K562 (cell line): ENCODE data around the gene ANKRD6. TPM values are rescaled to one million over a fixed set of nuclear protein-coding genes. Genes with fewer than 3 reads are reported as not detected.

Experiments
- HSF4 ChIP-seq: fragments of 250-450 bp; sonication (Bioruptor Pico); IDR thresholded peaks from 2 replicates; pipeline ENCODE4 v2.1.2; 2022; ENCODE audit warnings: mild to moderate bottlenecking, moderate library complexity, borderline replicate concordance
- MYC ChIP-seq, 2 experiments: fragments of 250-450 bp in 1 of 2; sonication (Bioruptor Pico) in 1 of 2; IDR thresholded peaks; 2 replicates each; pipeline versions ENCODE4 v1.5.1 to v1.6.1; 2012 to 2021; ENCODE audit warnings: low read depth in 2 of 2, borderline replicate concordance in 1 of 2, improper control_type of control experiment in 1 of 2, low read length in 1 of 2, mild to moderate bottlenecking in 1 of 2, moderate library complexity in 1 of 2
- NFE2 ChIP-seq: IDR thresholded peaks from 2 replicates; pipeline ENCODE4 v1.6.1; 2014; ENCODE audit warnings: antibody characterized with exemption, low read depth
- RCOR1 ChIP-seq, 2 experiments: IDR thresholded peaks; 2 replicates each; pipeline ENCODE4 v1.6.1; 2012; ENCODE audit warnings: low read depth in 2 of 2, low read length in 2 of 2, borderline replicate concordance in 1 of 2, improper control_type of control experiment in 1 of 2
- ZBTB8A ChIP-seq: fragments of 450-650 bp; IDR thresholded peaks from 2 replicates; pipeline ENCODE4 v1.6.1; 2018; ENCODE audit warnings: mild to moderate bottlenecking, moderate library complexity; ENCODE audit not compliant: partially characterized antibody
- polyA plus RNA-seq, 8 experiments: library from polyadenylated mRNA; depleted of rRNA in 4 of 8; stranded (reverse) in 5 of 8; unstranded in 3 of 8; fragments of >200 nt; fragmentation: Nextera tagmentation in 2 of 8; fragmentation: Illumina TruSeq in 1 of 8; extraction: Ambion mirVana in 2 of 8; extraction: Trizol in 1 of 8; gene quantifications; 2 replicates each; pipeline versions ENCODE4 v1.2.1 to v1.2.3, GENCODE V29; 2011 to 2014; ENCODE audit warnings: inconsistent platforms in 1 of 8, missing spikeins in 1 of 8
- total RNA-seq, 7 experiments: library from RNA; depleted of rRNA in 6 of 7; stranded (reverse); fragments of >200 nt in 6 of 7; fragmentation: Illumina TruSeq in 2 of 7; extraction: Trizol in 2 of 7; gene quantifications; 2 replicates each; pipeline versions ENCODE4 v1.2.1 to v1.2.3, GENCODE V29; 2011 to 2021; ENCODE audit warnings: low replicate concordance in 1 of 7
- TF ChIP-seq, protein P1 (sequence below), 2 experiments: fragments of 450-650 bp in 1 of 2; sonication (generic) in 1 of 2; formaldehyde crosslinking in 1 of 2; IDR thresholded peaks; 2 replicates each; pipeline versions ENCODE4 v1.7.1 to v1.9.0; 2016 to 2022; ENCODE audit warnings: inconsistent platforms in 1 of 2, mild to moderate bottlenecking in 1 of 2, missing genetic modification reagents in 1 of 2

The ANKRD6 gene
- total and polyA plus RNA-seq, 9 of the 15 experiments (the other 6 are each of a cell fraction or from before 2014, with no cell fraction given) = 0.04 to 0.22 (median 0.08) TPM; not detected in 4

DNA sequence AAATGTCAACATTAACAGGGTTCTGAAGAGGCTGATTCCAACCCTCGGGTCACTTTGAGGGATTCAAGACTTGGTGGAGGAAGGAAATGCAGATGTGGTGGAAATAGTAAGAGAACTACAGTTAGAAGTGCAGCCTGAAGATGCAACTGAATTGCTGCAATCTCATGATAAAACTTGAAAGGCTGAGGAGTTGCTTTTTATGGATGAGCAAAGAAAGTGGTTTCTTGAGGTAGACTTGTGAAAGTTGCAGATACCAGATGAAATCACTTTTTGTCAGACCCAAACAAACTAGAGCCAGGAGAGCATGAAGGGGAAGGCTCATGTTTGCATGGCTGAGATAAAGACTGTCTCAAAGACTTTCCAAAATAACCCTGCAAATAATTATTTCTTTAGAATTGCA lies 16.2 kb downstream of the ANKRD6 start (continued):
- TF ChIP-seq, protein P1, sequence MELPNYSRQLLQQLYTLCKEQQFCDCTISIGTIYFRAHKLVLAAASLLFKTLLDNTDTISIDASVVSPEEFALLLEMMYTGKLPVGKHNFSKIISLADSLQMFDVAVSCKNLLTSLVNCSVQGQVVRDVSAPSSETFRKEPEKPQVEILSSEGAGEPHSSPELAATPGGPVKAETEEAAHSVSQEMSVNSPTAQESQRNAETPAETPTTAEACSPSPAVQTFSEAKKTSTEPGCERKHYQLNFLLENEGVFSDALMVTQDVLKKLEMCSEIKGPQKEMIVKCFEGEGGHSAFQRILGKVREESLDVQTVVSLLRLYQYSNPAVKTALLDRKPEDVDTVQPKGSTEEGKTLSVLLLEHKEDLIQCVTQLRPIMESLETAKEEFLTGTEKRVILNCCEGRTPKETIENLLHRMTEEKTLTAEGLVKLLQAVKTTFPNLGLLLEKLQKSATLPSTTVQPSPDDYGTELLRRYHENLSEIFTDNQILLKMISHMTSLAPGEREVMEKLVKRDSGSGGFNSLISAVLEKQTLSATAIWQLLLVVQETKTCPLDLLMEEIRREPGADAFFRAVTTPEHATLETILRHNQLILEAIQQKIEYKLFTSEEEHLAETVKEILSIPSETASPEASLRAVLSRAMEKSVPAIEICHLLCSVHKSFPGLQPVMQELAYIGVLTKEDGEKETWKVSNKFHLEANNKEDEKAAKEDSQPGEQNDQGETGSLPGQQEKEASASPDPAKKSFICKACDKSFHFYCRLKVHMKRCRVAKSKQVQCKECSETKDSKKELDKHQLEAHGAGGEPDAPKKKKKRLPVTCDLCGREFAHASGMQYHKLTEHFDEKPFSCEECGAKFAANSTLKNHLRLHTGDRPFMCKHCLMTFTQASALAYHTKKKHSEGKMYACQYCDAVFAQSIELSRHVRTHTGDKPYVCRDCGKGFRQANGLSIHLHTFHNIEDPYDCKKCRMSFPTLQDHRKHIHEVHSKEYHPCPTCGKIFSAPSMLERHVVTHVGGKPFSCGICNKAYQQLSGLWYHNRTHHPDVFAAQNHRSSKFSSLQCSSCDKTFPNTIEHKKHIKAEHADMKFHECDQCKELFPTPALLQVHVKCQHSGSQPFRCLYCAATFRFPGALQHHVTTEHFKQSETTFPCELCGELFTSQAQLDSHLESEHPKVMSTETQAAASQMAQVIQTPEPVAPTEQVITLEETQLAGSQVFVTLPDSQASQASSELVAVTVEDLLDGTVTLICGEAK (IDR thresholded peaks at IDR 0.05) = no peak
- TF ChIP-seq, protein P1 (CRISPR knock-in tag; IDR thresholded peaks at IDR 0.05) = no peak
- 0 out of 4 replicates have a peak, but pooled peaks of 1 of the 2 experiments have one; percentile 16 for TF ChIP-seq RCOR1 (IDR thresholded peaks at IDR 0.05; ENCODE audit: borderline replicate concordance in 1 of 2, low read depth in 2 of 2, low read length in 2 of 2)
- no peak for TF ChIP-seq HSF4 (CRISPR knock-in tag)
- no peak for TF ChIP-seq NFE2
- TF ChIP-seq ZBTB8A = no peak
- TF ChIP-seq MYC (IDR thresholded peaks at IDR 0.05; ENCODE audit: low read depth, low read length) = no peak
- TF ChIP-seq MYC (CRISPR knock-in tag; IDR thresholded peaks at IDR 0.05; ENCODE audit: borderline replicate concordance, low read depth) = no peak
